Osteoblast (primary cell): ENCODE measurements around the gene CX3CR1. TPM values are rescaled to one million over a fixed set of nuclear protein-coding genes. Genes with fewer than 3 reads are reported as not detected.
A peak's percentile ranks its signal among the peaks of the same experiment; 100 is the strongest.

Experiments used
- DNase-seq: peaks from one replicate; pipeline ENCODE4 v3.0.0; 2011; ENCODE audit warnings: low spot score, mixed read lengths; ENCODE audit not compliant: insufficient read length; ENCODE audit errors: missing footprints
- H2AFZ ChIP-seq: 2 replicates; pipeline ENCODE4 v1.6.0; 2011; ENCODE audit warnings: mild to moderate bottlenecking, low read length
- H3K27ac ChIP-seq: 2 replicates; pipeline ENCODE4 v1.5.1; 2011; ENCODE audit warnings: mild to moderate bottlenecking, low read depth, low read length, moderate library complexity
- H3K27me3 ChIP-seq: 2 replicates; pipeline ENCODE4 v1.6.0; 2012; ENCODE audit warnings: mild to moderate bottlenecking, control low read depth, inconsistent platforms, low read length, moderate library complexity; ENCODE audit not compliant: insufficient read depth
- H3K36me3 ChIP-seq: 2 replicates; pipeline ENCODE4 v1.5.1; 2011; ENCODE audit warnings: mild to moderate bottlenecking, low read length, control low read depth, moderate library complexity; ENCODE audit not compliant: insufficient read depth
- H3K4me1 ChIP-seq: 2 replicates; pipeline ENCODE4 v1.5.1; 2011; ENCODE audit warnings: mild to moderate bottlenecking, low read length, control low read depth, moderate library complexity; ENCODE audit not compliant: insufficient read depth
- H3K4me2 ChIP-seq: 2 replicates; pipeline ENCODE4 v1.6.0; 2011; ENCODE audit warnings: mild to moderate bottlenecking, low read length; ENCODE audit not compliant: insufficient read depth
- H3K4me3 ChIP-seq: fragments of 200-600 bp; sonication (generic); 3 replicates; pipeline ENCODE4 v1.5.1; 2012; ENCODE audit warnings: mild to moderate bottlenecking, low read length, inconsistent platforms; ENCODE audit not compliant: insufficient read depth
- H3K79me2 ChIP-seq: 2 replicates; pipeline ENCODE4 v1.6.0; 2012; ENCODE audit warnings: mild to moderate bottlenecking, low read length, control low read depth, inconsistent platforms; ENCODE audit not compliant: insufficient read depth
- H3K9me3 ChIP-seq: 2 replicates; pipeline ENCODE4 v1.5.1; 2011; ENCODE audit warnings: low read depth, low read length, control low read depth
- H4K20me1 ChIP-seq: 2 replicates; pipeline ENCODE4 v1.6.0; 2012; ENCODE audit warnings: mild to moderate bottlenecking, low read length, control low read depth; ENCODE audit not compliant: insufficient read depth
- CTCF ChIP-seq: IDR thresholded peaks from 2 replicates; pipeline ENCODE4 v1.5.1; 2011; ENCODE audit warnings: mild to moderate bottlenecking, low read depth, low read length, moderate library complexity; ENCODE audit errors: extremely low read depth
- total RNA-seq: library from RNA; depleted of rRNA; stranded (reverse); fragments of >200 nt; gene quantifications from 2 replicates; pipeline ENCODE4 v1.2.3, GENCODE V29; 2012

CX3CR1 gene
- total RNA-seq, 1 donor = under 0.01 TPM

- no peaks in the 10 kb centered on the region for H3K4me1 ChIP-seq
- DNase-seq = peak; percentile 65
- no peaks in the 10 kb centered on the region for H3K9me3 ChIP-seq
- no peaks in the 10 kb centered on the region for H3K79me2 ChIP-seq
- no peaks in the 10 kb centered on the region for H4K20me1 ChIP-seq
- H3K27me3 ChIP-seq = no peaks in the 10 kb centered on the region
- no peaks in the 10 kb centered on the region for H3K36me3 ChIP-seq
- TF ChIP-seq CTCF = no peak
- H3K4me3 ChIP-seq = no peak overlapping the region
- H3K27ac ChIP-seq = no peak overlapping the region
- peak overlapping the region; percentile 8 for H3K4me2 ChIP-seq
- H2AFZ ChIP-seq = peak overlapping the region; percentile 44
Observed at GRCh38 chr3:39290255-39290654, 10.4 kb upstream of the CX3CR1 start.

GRCh38 chr3:39289107-39289506 is 9.3 kb upstream of the CX3CR1 start:
- Histone ChIP-seq H3K36me3 (no peaks in the 10 kb centered on the region), H3K9me3 (no peaks in the 10 kb centered on the region), H4K20me1 (no peaks in the 10 kb centered on the region), H2AFZ (no peak overlapping the region), H3K4me1 (no peaks in the 10 kb centered on the region), H3K27ac (no peak overlapping the region), H3K27me3 (no peaks in the 10 kb centered on the region), H3K79me2 (no peaks in the 10 kb centered on the region), H3K4me3 (no peak overlapping the region), H3K4me2 (no peak overlapping the region)
- no peak for TF ChIP-seq CTCF
- DNase-seq = peak; percentile 82

- peak; percentile 95 for TF ChIP-seq CTCF
- Histone ChIP-seq H2AFZ (no peak overlapping the region), H3K4me1 (no peaks in the 10 kb centered on the region), H3K27ac (no peak overlapping the region), H3K36me3 (no peaks in the 10 kb centered on the region), H3K27me3 (no peaks in the 10 kb centered on the region), H3K4me3 (no peak overlapping the region), H3K9me3 (no peaks in the 10 kb centered on the region), H3K4me2 (no peak overlapping the region), H4K20me1 (no peaks in the 10 kb centered on the region), H3K79me2 (no peaks in the 10 kb centered on the region)
- peak; percentile 94 for DNase-seq
Observed at GRCh38 chr3:39288300-39288808, 8.5 kb upstream of the CX3CR1 start.

GRCh38 chr3:39287216-39288164 is 7.7 kb upstream of the CX3CR1 start:
- no peak for DNase-seq
- no peak for TF ChIP-seq CTCF

More at GRCh38 chr3:39287216-39288164, 7.7 kb upstream of the CX3CR1 start:
- Histone ChIP-seq H3K27me3 (no peaks in the 10 kb centered on the region), H3K4me3 (no peak overlapping the region), H3K79me2 (no peaks in the 10 kb centered on the region), H3K27ac (no peak overlapping the region), H2AFZ (no peak overlapping the region), H3K9me3 (no peaks in the 10 kb centered on the region), H3K36me3 (no peaks in the 10 kb centered on the region), H3K4me1 (no peaks in the 10 kb centered on the region), H4K20me1 (no peaks in the 10 kb centered on the region), H3K4me2 (no peak overlapping the region)
